GM23338 (cell line): ENCODE results near the gene IFT88. TPM values are rescaled to one million over a fixed set of nuclear protein-coding genes. Genes with fewer than 3 reads are reported as not detected.

Experiments
- CREB1 ChIP-seq: fragments of 250-450 bp; sonication (Bioruptor Pico); IDR thresholded peaks from 2 replicates; pipeline ENCODE4 v1.5.0; 2020; ENCODE audit warnings: low read depth, mild to moderate bottlenecking, moderate library complexity
- CTCF ChIP-seq, 2 experiments: fragments of 200-600 bp in 1 of 2; sonication (generic) in 1 of 2; conservative IDR thresholded peaks; 2 replicates each; pipeline versions ENCODE4 v1.5.1 to v1.6.1; 2016 to 2017; ENCODE audit warnings: antibody characterized with exemption in 2 of 2, low read depth in 2 of 2, mild to moderate bottlenecking in 2 of 2, moderate library complexity in 1 of 2
- ETS1 ChIP-seq: IDR thresholded peaks from 2 replicates; pipeline ENCODE4 v1.6.1; 2016; ENCODE audit warnings: antibody characterized with exemption
- EZH2phosphoT487 ChIP-seq: fragments of 200-600 bp; sonication (generic); IDR thresholded peaks from one replicate; pipeline ENCODE4 v1.8.1; 2018; ENCODE audit warnings: antibody characterized with exemption; ENCODE audit not compliant: unreplicated experiment
- JUNB ChIP-seq: IDR thresholded peaks from one replicate; pipeline ENCODE4 v1.6.1; 2016; ENCODE audit warnings: antibody characterized with exemption; ENCODE audit not compliant: unreplicated experiment
- NANOG ChIP-seq: IDR thresholded peaks from 2 replicates; pipeline ENCODE4 v1.6.1; 2016; ENCODE audit warnings: antibody characterized with exemption, borderline replicate concordance
- REST ChIP-seq: IDR thresholded peaks from one replicate; pipeline ENCODE4 v1.6.1; 2018; ENCODE audit warnings: antibody characterized with exemption; ENCODE audit not compliant: unreplicated experiment
- STAT1 ChIP-seq: IDR thresholded peaks from one replicate; pipeline ENCODE4 v1.6.1; 2016; ENCODE audit warnings: antibody characterized with exemption; ENCODE audit not compliant: unreplicated experiment
- ZNF331 ChIP-seq: fragments of 250-450 bp; sonication (Bioruptor Pico); IDR thresholded peaks from 2 replicates; pipeline ENCODE4 v1.5.0; 2020; ENCODE audit warnings: low read depth, mild to moderate bottlenecking, moderate library complexity
- ZNF462 ChIP-seq: fragments of 250-450 bp; sonication (Bioruptor Pico); IDR thresholded peaks from 2 replicates; pipeline ENCODE4 v1.5.0; 2020; ENCODE audit warnings: mild to moderate bottlenecking, moderate library complexity
- polyA plus RNA-seq: library from polyadenylated mRNA; unstranded; fragments of >200 nt; fragmentation: Nextera tagmentation; extraction: Ambion mirVana; gene quantifications from 2 replicates; pipeline ENCODE4 v1.2.1, GENCODE V29; 2016
- total RNA-seq: library from RNA; depleted of rRNA; stranded (reverse); fragments of >200 nt; shearing (Covaris generic); gene quantifications from 2 replicates; pipeline ENCODE4 v1.2.3, GENCODE V29; 2014

The IFT88 gene
- total and polyA plus RNA-seq, 2 experiments from 2014 or later, result 8.2 to 8.7 TPM

- TF ChIP-seq ZNF462 (CRISPR knock-in tag) (no peak), EZH2phosphoT487 (no peak), ETS1 (no peak), JUNB (no peak), ZNF331 (CRISPR knock-in tag) (no peak), STAT1 (no peak), CREB1 (CRISPR knock-in tag) (no peak), NANOG (no peak), CTCF (conservative IDR thresholded peaks at IDR 0.05; ENCODE audit: low read depth in 2 of 2) (no peak), REST (no peak)
Measured at GRCh38 chr13:20708216-20708615, 141.3 kb downstream of the IFT88 start (continued).
